Activated CD8-positive, alpha-beta T cell treated with anti-CD3 and anti-CD28 coated beads for 36 hours (primary cell): ENCODE measurements around the gene HSD11B2. TPM values are rescaled to one million over a fixed set of nuclear protein-coding genes. Genes with fewer than 3 reads are reported as not detected.

Experiments used
- ATAC-seq: fragments of 200-7000 bp; cut with Tn5 transposase; one replicate; pipeline ENCODE4 v1.10.0; 2021; ENCODE audit warnings: mild to moderate bottlenecking, moderate library complexity
- CTCF ChIA-PET: fragments of 350-600 bp; sonication (Branson Sonifier 250); formaldehyde crosslinking; loops from one replicate; lab custom pipeline; 2021; ENCODE audit warnings: antibody characterized with exemption; lab: Charles Lee
- POLR2A ChIA-PET: fragments of 350-600 bp; sonication (Branson Sonifier 250); formaldehyde crosslinking; loops from one replicate; lab custom pipeline; 2021; ENCODE audit warnings: antibody characterized with exemption; lab: Charles Lee
- DNase-seq: peaks from one replicate; pipeline ENCODE4 v3.0.0-alpha.2; 2020
- H3K27ac Mint-ChIP-seq: one replicate; pipeline ENCODE4 v1.8.0; 2021; ENCODE audit warnings: mild to moderate bottlenecking, mixed read lengths
- H3K27me3 Mint-ChIP-seq: one replicate; pipeline ENCODE4 v1.8.0; 2021; ENCODE audit warnings: mixed read lengths
- H3K36me3 Mint-ChIP-seq: one replicate; pipeline ENCODE4 v1.8.0; 2021; ENCODE audit warnings: low read depth, mixed read lengths
- H3K4me1 Mint-ChIP-seq: one replicate; pipeline ENCODE4 v1.8.0; 2021; ENCODE audit warnings: low read depth, mixed read lengths
- H3K4me3 Mint-ChIP-seq: one replicate; pipeline ENCODE4 v1.8.0; 2021; ENCODE audit warnings: mild to moderate bottlenecking, moderate library complexity, mixed read lengths
- H3K9me3 Mint-ChIP-seq: one replicate; pipeline ENCODE4 v1.8.0; 2021; ENCODE audit warnings: mixed read lengths
- CTCF ChIP-seq: fragments of 200-600 bp; IDR thresholded peaks from one replicate; pipeline ENCODE4 v1.8.0; 2022; ENCODE audit warnings: antibody characterized with exemption, mild to moderate bottlenecking
- intact Hi-C: fragments of 100-400 bp; cut with micrococcal nuclease; formaldehyde crosslinking; loops from one replicate; pipeline ENCODE4 v1.10.0; 2022
- total RNA-seq, 2 experiments: library from RNA; stranded (reverse); gene quantifications; one replicate each; pipeline ENCODE4 v1.2.3, GENCODE V29; 2021

The HSD11B2 gene
- total RNA-seq, 2 experiments from 2014 or later, result 1.6 to 2.3 TPM

- no peak overlapping the region for H3K27ac Mint-ChIP-seq
- no peak for TF ChIP-seq CTCF
- CTCF ChIA-PET, result interaction anchor here (1.0 to 3.0 kb wide), 5 partner anchors 12 to 210 kb away, joined by 3 to 11 read pairs (median 3); no protein-coding TSS in a partner anchor
Observed at GRCh38 chr16:67470359-67470758, 39.4 kb downstream of the HSD11B2 start.

GRCh38 chr16:67471758-67472384 is 41.0 kb downstream of the HSD11B2 start:
- no peak overlapping the region for H3K27ac Mint-ChIP-seq
- H3K36me3 Mint-ChIP-seq, result no peaks in the 10 kb centered on the region
- no peak overlapping the region for H3K4me3 Mint-ChIP-seq
- ChIA-PET POLR2A (no interaction called here), CTCF (interaction anchor here (1.7 to 3.0 kb wide), 2 partner anchors 24 to 44 kb away, joined by 4 to 11 read pairs; no protein-coding TSS in a partner anchor)
- H3K9me3 Mint-ChIP-seq, result no peaks in the 10 kb centered on the region
- ATAC-seq (no peak), DNase-seq (no peak)
- no peak for TF ChIP-seq CTCF
- H3K4me1 Mint-ChIP-seq, result peaks cover 31% of the 10 kb centered on the region
- no peaks in the 10 kb centered on the region for H3K27me3 Mint-ChIP-seq
- intact Hi-C loops, result no loop called here

More at GRCh38 chr16:67470359-67470758, 39.4 kb downstream of the HSD11B2 start:
- ATAC-seq, result no peak
- Mint-ChIP-seq H3K27me3 (no peaks in the 10 kb centered on the region), H3K4me1 (peaks cover 32% of the 10 kb centered on the region), H3K9me3 (no peaks in the 10 kb centered on the region), H3K36me3 (no peaks in the 10 kb centered on the region), H3K4me3 (no peak overlapping the region)
- POLR2A ChIA-PET, result interaction anchor here (0.7 kb wide), 1 partner anchor 247 kb away, joined by 3 read pairs; no protein-coding TSS in a partner anchor
- no peak for DNase-seq
- intact Hi-C loops, result no loop called here

- H3K9me3 Mint-ChIP-seq, result no peaks in the 10 kb centered on the region
- CTCF ChIA-PET, result interaction anchor here (1.0 to 2.5 kb wide), 6 partner anchors 9 to 75 kb away, joined by 3 to 9 read pairs (median 4); no protein-coding TSS in a partner anchor
- no peaks in the 10 kb centered on the region for H3K36me3 Mint-ChIP-seq
- H3K27me3 Mint-ChIP-seq, result no peaks in the 10 kb centered on the region
- H3K4me3 Mint-ChIP-seq, result no peak overlapping the region
- DNase-seq (no peak), ATAC-seq (no peak)
- peak overlapping the region; percentile 1 for H3K27ac Mint-ChIP-seq
- peaks cover 45% of the 10 kb centered on the region for H3K4me1 Mint-ChIP-seq
- POLR2A ChIA-PET, result no interaction called here
- intact Hi-C loops, result no loop called here
- TF ChIP-seq CTCF, result no peak
Observed at GRCh38 chr16:67474551-67475455, 43.9 kb downstream of the HSD11B2 start.

GRCh38 chr16:67477960-67478554 is 47.1 kb downstream of the HSD11B2 start:
- ChIA-PET CTCF (interaction anchor here (1.9 kb wide), 1 partner anchor 12 kb away, joined by 9 read pairs; no protein-coding TSS in a partner anchor), POLR2A (interaction anchor here (1.4 kb wide), 1 partner anchor 27 kb away, joined by 4 read pairs; no protein-coding TSS in a partner anchor)
- H3K36me3 Mint-ChIP-seq, result peaks cover 2% of the 10 kb centered on the region
- no peak for TF ChIP-seq CTCF
- DNase-seq (no peak), ATAC-seq (no peak)
- peaks cover 38% of the 10 kb centered on the region for H3K4me1 Mint-ChIP-seq
- no peak overlapping the region for H3K27ac Mint-ChIP-seq
- H3K4me3 Mint-ChIP-seq, result no peak overlapping the region
- no peaks in the 10 kb centered on the region for H3K27me3 Mint-ChIP-seq
- intact Hi-C loops, result no loop called here
- no peaks in the 10 kb centered on the region for H3K9me3 Mint-ChIP-seq
